Thoracic aorta (tissue), 2 donors: Measurements from ENCODE around the gene MB21D2. TPM values are rescaled to one million over a fixed set of nuclear protein-coding genes. Genes with fewer than 3 reads are reported as not detected.

Source experiments
- ATAC-seq: fragments of 150-250 bp; one replicate; pipeline ENCODE4 v1.8.0; 2017; ENCODE audit warnings: low read depth; ENCODE audit not compliant: insufficient number of reproducible peaks, low FRiP score
- DNase-seq: peaks from one replicate; pipeline ENCODE4 v3.0.0-alpha.2; 2020; ENCODE audit warnings: low spot score
- H3K27ac ChIP-seq, 2 donors: fragments of 200-600 bp; sonication (generic); 1 replicate in 1 of 2; 2 replicates in 1 of 2; pipeline ENCODE4 v1.5.1; 2016; ENCODE audit warnings: mild to moderate bottlenecking in 2 of 2, moderate library complexity in 2 of 2
- H3K27me3 ChIP-seq: fragments of 200-600 bp; sonication (generic); replicated peaks from 2 replicates; pipeline ENCODE4 v1.6.0; 2016; ENCODE audit warnings: mild to moderate bottlenecking; ENCODE audit not compliant: insufficient read depth
- H3K36me3 ChIP-seq: fragments of 200-600 bp; sonication (generic); one replicate; pipeline ENCODE4 v1.5.1; 2016
- H3K4me1 ChIP-seq, 2 donors: fragments of 200-600 bp; sonication (generic); 1 replicate in 1 of 2; 2 replicates in 1 of 2; pipeline versions ENCODE4 v1.5.1 to v1.6.0; 2016; ENCODE audit warnings: low read depth in 2 of 2, mild to moderate bottlenecking in 1 of 2; ENCODE audit not compliant: control insufficient read depth in 1 of 2
- H3K4me3 ChIP-seq: fragments of 200-600 bp; sonication (generic); 2 replicates; pipeline ENCODE4 v1.5.1; 2016; ENCODE audit warnings: mild to moderate bottlenecking
- H3K9me3 ChIP-seq: fragments of 200-600 bp; sonication (generic); 2 replicates; pipeline ENCODE4 v1.5.1; 2016
- CTCF ChIP-seq: fragments of 200-600 bp; sonication (generic); IDR thresholded peaks from one replicate; pipeline ENCODE4 v1.5.1; 2019; ENCODE audit warnings: antibody characterized with exemption
- total RNA-seq, 2 donors: library from RNA; depleted of rRNA; stranded (reverse); fragments of >200 nt; gene quantifications; one replicate each; pipeline versions ENCODE4 v1.1.0 to v1.2.3, GENCODE V29; 2016

The MB21D2 gene
- total RNA-seq, 2 donors from 2014 or later, result 4.9 to 6.4 TPM

- no peaks in the 10 kb centered on the region for H3K27me3 ChIP-seq
- H3K4me3 ChIP-seq, result no peak overlapping the region
- DNase-seq (no peak), ATAC-seq (no peak)
- no peaks in the 10 kb centered on the region for H3K9me3 ChIP-seq
- TF ChIP-seq CTCF, result no peak
- H3K4me1 ChIP-seq, result peaks cover 0 to 12% of the 10 kb centered on the region in 2 donors
- no peak overlapping the region for H3K27ac ChIP-seq
- no peaks in the 10 kb centered on the region for H3K36me3 ChIP-seq
These were observed 36.3 kb upstream of the MB21D2 start for GRCh38 chr3:192953926-192954325.

- Histone ChIP-seq H3K27me3 (no peaks in the 10 kb centered on the region), H3K27ac (no peak overlapping the region), H3K4me3 (no peak overlapping the region), H3K9me3 (no peaks in the 10 kb centered on the region), H3K4me1 (peaks cover 0 to 5% of the 10 kb centered on the region in 2 donors), H3K36me3 (no peaks in the 10 kb centered on the region)
- TF ChIP-seq CTCF, result no peak
- ATAC-seq (no peak), DNase-seq (no peak)
These were observed 29.8 kb upstream of the MB21D2 start for GRCh38 chr3:192947421-192947820.

GRCh38 chr3:192943393-192943792 is 25.7 kb upstream of the MB21D2 start:
- Histone ChIP-seq H3K4me1 (peaks cover 0 to 5% of the 10 kb centered on the region in 2 donors), H3K9me3 (no peaks in the 10 kb centered on the region), H3K4me3 (peak overlapping the region; percentile 27), H3K27me3 (no peaks in the 10 kb centered on the region), H3K36me3 (no peaks in the 10 kb centered on the region), H3K27ac (no peak overlapping the region)
- peak; percentile 46 for ATAC-seq
- DNase-seq, result no peak
- TF ChIP-seq CTCF, result no peak

- Histone ChIP-seq H3K4me3 (no peak overlapping the region), H3K9me3 (no peaks in the 10 kb centered on the region), H3K27ac (no peak overlapping the region), H3K4me1 (peaks cover 0 to 5% of the 10 kb centered on the region in 2 donors), H3K27me3 (no peaks in the 10 kb centered on the region), H3K36me3 (no peaks in the 10 kb centered on the region)
- no peak for TF ChIP-seq CTCF
- ATAC-seq, result no peak
- no peak for DNase-seq
These were observed 25.0 kb upstream of the MB21D2 start for GRCh38 chr3:192942625-192943024.

GRCh38 chr3:192940129-192940528 is 22.5 kb upstream of the MB21D2 start:
- Histone ChIP-seq H3K27me3 (no peaks in the 10 kb centered on the region), H3K27ac (no peak overlapping the region), H3K9me3 (no peaks in the 10 kb centered on the region), H3K4me3 (no peak overlapping the region), H3K4me1 (peaks cover 0 to 5% of the 10 kb centered on the region in 2 donors), H3K36me3 (no peaks in the 10 kb centered on the region)
- no peak for DNase-seq
- no peak for ATAC-seq
- TF ChIP-seq CTCF, result no peak
